ENCODE results near the gene ZFYVE9.

- TF ChIP-seq, protein P1, sequence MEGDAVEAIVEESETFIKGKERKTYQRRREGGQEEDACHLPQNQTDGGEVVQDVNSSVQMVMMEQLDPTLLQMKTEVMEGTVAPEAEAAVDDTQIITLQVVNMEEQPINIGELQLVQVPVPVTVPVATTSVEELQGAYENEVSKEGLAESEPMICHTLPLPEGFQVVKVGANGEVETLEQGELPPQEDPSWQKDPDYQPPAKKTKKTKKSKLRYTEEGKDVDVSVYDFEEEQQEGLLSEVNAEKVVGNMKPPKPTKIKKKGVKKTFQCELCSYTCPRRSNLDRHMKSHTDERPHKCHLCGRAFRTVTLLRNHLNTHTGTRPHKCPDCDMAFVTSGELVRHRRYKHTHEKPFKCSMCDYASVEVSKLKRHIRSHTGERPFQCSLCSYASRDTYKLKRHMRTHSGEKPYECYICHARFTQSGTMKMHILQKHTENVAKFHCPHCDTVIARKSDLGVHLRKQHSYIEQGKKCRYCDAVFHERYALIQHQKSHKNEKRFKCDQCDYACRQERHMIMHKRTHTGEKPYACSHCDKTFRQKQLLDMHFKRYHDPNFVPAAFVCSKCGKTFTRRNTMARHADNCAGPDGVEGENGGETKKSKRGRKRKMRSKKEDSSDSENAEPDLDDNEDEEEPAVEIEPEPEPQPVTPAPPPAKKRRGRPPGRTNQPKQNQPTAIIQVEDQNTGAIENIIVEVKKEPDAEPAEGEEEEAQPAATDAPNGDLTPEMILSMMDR (IDR thresholded peaks at IDR 0.05): no peak
- TF ChIP-seq ESRRA (CRISPR knock-in tag; IDR thresholded peaks at IDR 0.05; ENCODE audit: borderline replicate concordance) (no peak), NR1H2 (CRISPR knock-in tag; IDR thresholded peaks at IDR 0.05) (no peak), USF1 (CRISPR knock-in tag; IDR thresholded peaks at IDR 0.05) (no peak), ZNF416 (CRISPR knock-in tag; IDR thresholded peaks at IDR 0.05) (no peak), GABPB1 (CRISPR knock-in tag; IDR thresholded peaks at IDR 0.05) (no peak), TP53 (CRISPR knock-in tag; IDR thresholded peaks at IDR 0.05) (no peak)
- TF ChIP-seq, protein P2, sequence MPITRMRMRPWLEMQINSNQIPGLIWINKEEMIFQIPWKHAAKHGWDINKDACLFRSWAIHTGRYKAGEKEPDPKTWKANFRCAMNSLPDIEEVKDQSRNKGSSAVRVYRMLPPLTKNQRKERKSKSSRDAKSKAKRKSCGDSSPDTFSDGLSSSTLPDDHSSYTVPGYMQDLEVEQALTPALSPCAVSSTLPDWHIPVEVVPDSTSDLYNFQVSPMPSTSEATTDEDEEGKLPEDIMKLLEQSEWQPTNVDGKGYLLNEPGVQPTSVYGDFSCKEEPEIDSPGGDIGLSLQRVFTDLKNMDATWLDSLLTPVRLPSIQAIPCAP (CRISPR knock-in tag; IDR thresholded peaks at IDR 0.05): no peak
- TF ChIP-seq, protein P3, sequence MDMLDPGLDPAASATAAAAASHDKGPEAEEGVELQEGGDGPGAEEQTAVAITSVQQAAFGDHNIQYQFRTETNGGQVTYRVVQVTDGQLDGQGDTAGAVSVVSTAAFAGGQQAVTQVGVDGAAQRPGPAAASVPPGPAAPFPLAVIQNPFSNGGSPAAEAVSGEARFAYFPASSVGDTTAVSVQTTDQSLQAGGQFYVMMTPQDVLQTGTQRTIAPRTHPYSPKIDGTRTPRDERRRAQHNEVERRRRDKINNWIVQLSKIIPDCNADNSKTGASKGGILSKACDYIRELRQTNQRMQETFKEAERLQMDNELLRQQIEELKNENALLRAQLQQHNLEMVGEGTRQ (CRISPR knock-in tag; IDR thresholded peaks at IDR 0.05): no peak
Measured at GRCh38 chr1:52168373-52169080, 26.6 kb downstream of the ZFYVE9 start.

All from WTC11 (cell line).